Measurements from ENCODE around the gene PLAC8L1.

DNA sequence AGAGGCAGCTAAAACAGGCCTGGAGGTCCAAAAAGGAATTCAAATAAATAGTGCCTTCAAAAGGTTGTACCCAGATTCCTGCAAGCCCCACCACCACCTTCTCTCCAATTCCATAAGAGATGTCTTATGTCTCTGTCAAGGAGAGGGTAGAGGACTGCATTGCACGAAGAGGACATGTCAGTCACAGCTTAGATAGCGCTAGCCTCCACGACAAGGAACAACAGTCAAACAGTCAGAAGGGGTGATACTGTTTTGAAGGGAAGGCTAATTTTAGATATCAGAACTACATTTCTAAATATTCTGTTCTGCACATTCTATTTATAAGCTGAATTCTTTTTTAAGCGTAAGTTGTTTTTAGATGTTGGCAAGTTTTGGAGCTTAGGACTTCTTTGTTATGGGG is 34.2 kb downstream of the PLAC8L1 start:
- TF ChIP-seq EZH2phosphoT487 (IDR thresholded peaks at IDR 0.05; ENCODE audit: borderline replicate concordance, low read length): no peak
- TF ChIP-seq, protein P1, sequence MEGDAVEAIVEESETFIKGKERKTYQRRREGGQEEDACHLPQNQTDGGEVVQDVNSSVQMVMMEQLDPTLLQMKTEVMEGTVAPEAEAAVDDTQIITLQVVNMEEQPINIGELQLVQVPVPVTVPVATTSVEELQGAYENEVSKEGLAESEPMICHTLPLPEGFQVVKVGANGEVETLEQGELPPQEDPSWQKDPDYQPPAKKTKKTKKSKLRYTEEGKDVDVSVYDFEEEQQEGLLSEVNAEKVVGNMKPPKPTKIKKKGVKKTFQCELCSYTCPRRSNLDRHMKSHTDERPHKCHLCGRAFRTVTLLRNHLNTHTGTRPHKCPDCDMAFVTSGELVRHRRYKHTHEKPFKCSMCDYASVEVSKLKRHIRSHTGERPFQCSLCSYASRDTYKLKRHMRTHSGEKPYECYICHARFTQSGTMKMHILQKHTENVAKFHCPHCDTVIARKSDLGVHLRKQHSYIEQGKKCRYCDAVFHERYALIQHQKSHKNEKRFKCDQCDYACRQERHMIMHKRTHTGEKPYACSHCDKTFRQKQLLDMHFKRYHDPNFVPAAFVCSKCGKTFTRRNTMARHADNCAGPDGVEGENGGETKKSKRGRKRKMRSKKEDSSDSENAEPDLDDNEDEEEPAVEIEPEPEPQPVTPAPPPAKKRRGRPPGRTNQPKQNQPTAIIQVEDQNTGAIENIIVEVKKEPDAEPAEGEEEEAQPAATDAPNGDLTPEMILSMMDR (IDR thresholded peaks at IDR 0.05; ENCODE audit: low read depth, low read length, poor library complexity, severe bottlenecking): no peak

Data from DOHH2 (cell line).